Measurements from ENCODE around the gene CDH12.
"Not testable (repeated sequence)": the region's sequence is repeated elsewhere in the genome, so short reads cannot be mapped to it uniquely, and the experiment has no call there.

The CDH12 gene

DNA sequence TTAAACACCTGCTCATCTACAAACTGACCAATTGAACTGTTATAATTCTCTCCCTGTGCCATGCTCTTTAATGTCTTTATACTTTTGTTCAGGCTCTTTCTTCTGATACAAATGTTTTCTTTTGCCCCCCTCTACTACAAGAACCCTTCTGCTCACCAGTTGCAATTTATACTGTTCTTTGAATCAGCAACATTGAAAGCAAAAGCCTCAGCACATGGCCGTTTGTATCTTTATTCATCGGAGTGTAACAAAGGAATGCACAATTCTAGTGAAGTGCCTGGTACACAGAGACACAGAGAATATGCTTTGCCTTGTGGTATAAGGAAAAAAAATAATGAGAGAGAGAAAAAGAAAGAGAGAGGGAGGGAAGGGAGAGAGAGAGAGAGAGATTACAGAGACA is 547.1 kb downstream of the CDH12 start:
- H3K4me1 ChIP-seq (ENCODE audit: control insufficient read depth in 1 of 2, insufficient read depth in 1 of 2, low read depth in 1 of 2, low read length in 1 of 2): no peaks in the 10 kb centered on the region
- no peak overlapping the region for H3K4me3 ChIP-seq (ENCODE audit: low read depth in 1 of 2, low read length in 1 of 2)
- H3K27me3 ChIP-seq: no peaks in the 10 kb centered on the region
- no peak overlapping the region for H3K27ac ChIP-seq
- H3K9me3 ChIP-seq: no peaks in the 10 kb centered on the region
- TF ChIP-seq, protein P1, sequence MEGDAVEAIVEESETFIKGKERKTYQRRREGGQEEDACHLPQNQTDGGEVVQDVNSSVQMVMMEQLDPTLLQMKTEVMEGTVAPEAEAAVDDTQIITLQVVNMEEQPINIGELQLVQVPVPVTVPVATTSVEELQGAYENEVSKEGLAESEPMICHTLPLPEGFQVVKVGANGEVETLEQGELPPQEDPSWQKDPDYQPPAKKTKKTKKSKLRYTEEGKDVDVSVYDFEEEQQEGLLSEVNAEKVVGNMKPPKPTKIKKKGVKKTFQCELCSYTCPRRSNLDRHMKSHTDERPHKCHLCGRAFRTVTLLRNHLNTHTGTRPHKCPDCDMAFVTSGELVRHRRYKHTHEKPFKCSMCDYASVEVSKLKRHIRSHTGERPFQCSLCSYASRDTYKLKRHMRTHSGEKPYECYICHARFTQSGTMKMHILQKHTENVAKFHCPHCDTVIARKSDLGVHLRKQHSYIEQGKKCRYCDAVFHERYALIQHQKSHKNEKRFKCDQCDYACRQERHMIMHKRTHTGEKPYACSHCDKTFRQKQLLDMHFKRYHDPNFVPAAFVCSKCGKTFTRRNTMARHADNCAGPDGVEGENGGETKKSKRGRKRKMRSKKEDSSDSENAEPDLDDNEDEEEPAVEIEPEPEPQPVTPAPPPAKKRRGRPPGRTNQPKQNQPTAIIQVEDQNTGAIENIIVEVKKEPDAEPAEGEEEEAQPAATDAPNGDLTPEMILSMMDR (IDR thresholded peaks at IDR 0.05): no peak
- no peaks in the 10 kb centered on the region for H3K36me3 ChIP-seq

DNA sequence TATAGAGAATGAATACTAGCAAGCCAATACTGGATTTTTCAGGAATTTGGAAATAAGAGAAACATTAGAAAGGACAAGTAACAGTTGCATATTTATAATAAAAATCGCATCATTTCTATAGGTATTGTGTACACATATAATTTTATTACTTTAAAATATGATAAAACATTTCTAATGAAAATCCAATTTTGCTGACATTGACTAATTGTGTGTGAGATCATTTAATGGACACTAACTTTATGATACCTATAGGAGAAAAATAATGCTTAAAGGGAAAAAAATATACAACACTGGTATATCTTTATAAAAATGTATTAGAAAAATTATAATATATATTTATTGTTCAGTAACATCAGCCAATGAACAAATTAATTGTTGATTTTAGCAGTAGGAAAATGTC is 557.3 kb downstream of the CDH12 start:
- TF ChIP-seq, protein P1 (IDR thresholded peaks at IDR 0.05): no peak
- Histone ChIP-seq H3K36me3 (no peaks in the 10 kb centered on the region), H3K27ac (no peak overlapping the region)

DNA sequence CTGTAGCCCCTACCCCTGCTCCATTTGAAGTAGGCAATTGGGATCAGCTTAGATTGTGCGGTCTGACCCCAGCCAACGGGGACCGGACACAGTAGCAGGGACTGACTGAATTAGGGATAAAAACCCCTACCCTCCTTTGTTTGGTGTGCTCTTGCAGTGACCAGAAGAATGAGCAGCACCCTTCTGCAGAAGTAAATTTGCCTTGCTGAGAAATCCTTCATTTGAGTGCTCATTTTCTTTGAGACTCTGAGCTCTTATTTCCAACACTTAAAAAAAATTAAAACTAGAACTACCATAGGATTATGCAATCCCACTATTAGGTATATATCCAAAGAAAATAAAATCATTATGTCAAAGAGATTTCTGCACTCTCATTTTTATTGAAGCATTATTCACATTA is 560.0 kb downstream of the CDH12 start:
- Histone ChIP-seq H3K27me3 (no peaks in the 10 kb centered on the region), H3K4me1 (ENCODE audit: control insufficient read depth in 1 of 2, insufficient read depth in 1 of 2, low read depth in 1 of 2, low read length in 1 of 2) (no peaks in the 10 kb centered on the region), H3K4me3 (ENCODE audit: low read depth in 1 of 2, low read length in 1 of 2) (no peak overlapping the region), H3K9me3 (no peaks in the 10 kb centered on the region), H3K27ac (no peak overlapping the region), H3K36me3 (no peaks in the 10 kb centered on the region)
- TF ChIP-seq, protein P1 (IDR thresholded peaks at IDR 0.05): no peak

More for the DNA sequence above, 557.3 kb downstream of the CDH12 start:
- H3K9me3 ChIP-seq: no peaks in the 10 kb centered on the region
- no peaks in the 10 kb centered on the region for H3K4me1 ChIP-seq (ENCODE audit: control insufficient read depth in 1 of 2, insufficient read depth in 1 of 2, low read depth in 1 of 2, low read length in 1 of 2)
- no peaks in the 10 kb centered on the region for H3K27me3 ChIP-seq
- no peak overlapping the region for H3K4me3 ChIP-seq (ENCODE audit: low read depth in 1 of 2, low read length in 1 of 2)

DNA sequence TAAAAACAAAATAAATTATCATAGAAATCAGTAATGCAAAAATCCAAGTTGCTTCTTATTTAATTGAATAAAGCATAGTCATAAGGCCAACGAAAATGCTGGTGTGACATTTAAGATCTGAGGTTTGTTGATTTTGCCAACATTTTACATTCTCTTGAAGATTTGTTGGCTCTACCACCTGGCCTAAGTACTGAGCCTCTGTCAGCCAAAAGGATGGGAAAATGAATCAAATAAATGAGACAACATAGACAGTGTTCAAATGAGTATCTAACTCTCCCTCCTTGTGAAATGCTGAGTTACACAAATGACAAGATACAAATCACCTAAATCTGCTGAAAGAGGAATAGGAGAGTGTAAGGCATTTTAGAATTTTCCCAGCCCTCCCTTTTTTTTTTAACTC is 575.0 kb downstream of the CDH12 start:
- Histone ChIP-seq H3K36me3 (no peaks in the 10 kb centered on the region), H3K9me3 (no peaks in the 10 kb centered on the region), H3K27me3 (no peaks in the 10 kb centered on the region), H3K4me1 (ENCODE audit: control insufficient read depth in 1 of 2, insufficient read depth in 1 of 2, low read depth in 1 of 2, low read length in 1 of 2) (no peaks in the 10 kb centered on the region), H3K4me3 (ENCODE audit: low read depth in 1 of 2, low read length in 1 of 2) (no peak overlapping the region), H3K27ac (no peak overlapping the region)
- TF ChIP-seq, protein P1 (IDR thresholded peaks at IDR 0.05): no peak

DNA sequence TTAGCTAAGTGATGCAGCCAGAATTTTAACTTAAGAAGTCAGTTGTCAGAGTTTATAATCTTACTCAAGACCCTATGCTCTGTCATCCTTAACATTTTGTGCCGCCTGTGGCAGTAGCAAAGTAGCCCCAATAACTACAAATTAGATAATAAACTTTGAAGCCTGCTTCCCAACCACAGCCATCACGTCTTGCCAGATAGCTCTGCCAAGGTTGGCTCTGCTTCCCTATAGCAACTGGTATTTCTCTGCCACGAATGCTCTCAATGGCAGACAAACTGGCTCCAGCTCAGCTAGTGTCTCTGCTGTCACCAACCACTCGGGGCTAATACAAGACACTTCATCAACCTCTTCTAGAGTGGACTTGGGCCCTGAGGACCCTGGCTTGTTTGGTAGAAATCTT is 576.1 kb downstream of the CDH12 start:
- no peaks in the 10 kb centered on the region for H3K36me3 ChIP-seq
- no peak overlapping the region for H3K27ac ChIP-seq
- H3K4me1 ChIP-seq (ENCODE audit: control insufficient read depth in 1 of 2, insufficient read depth in 1 of 2, low read depth in 1 of 2, low read length in 1 of 2): no peaks in the 10 kb centered on the region
- no peak overlapping the region for H3K4me3 ChIP-seq (ENCODE audit: low read depth in 1 of 2, low read length in 1 of 2)
- TF ChIP-seq, protein P1 (IDR thresholded peaks at IDR 0.05): no peak
- no peaks in the 10 kb centered on the region for H3K9me3 ChIP-seq
- H3K27me3 ChIP-seq: no peaks in the 10 kb centered on the region

DNA sequence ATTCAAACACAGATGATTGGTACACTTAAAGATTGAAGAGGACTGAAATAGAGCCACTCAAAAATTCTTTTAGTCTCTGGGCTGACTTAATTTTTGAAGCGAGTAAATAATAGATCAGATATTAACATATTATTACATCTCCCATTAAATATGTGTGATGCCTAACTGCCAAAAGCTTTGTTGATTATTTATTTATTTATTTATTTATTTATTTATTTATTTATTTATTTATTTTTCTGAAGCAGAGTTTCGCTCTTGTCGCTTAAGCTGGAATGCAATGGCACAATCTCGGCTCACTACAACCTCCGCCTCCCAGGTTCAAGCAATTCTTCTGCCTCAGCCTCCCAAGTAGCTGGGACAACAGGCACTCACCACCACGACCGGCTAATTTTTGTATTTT is 587.3 kb downstream of the CDH12 start:
- H3K9me3 ChIP-seq; H3K27ac ChIP-seq; H3K36me3 ChIP-seq; H3K27me3 ChIP-seq; H3K4me3 ChIP-seq (ENCODE audit: low read depth in 1 of 2, low read length in 1 of 2); H3K4me1 ChIP-seq (ENCODE audit: control insufficient read depth in 1 of 2, insufficient read depth in 1 of 2, low read depth in 1 of 2, low read length in 1 of 2): not testable (repeated sequence)

Data from neutrophil (primary cell).